ENCODE measurements around the gene COL19A1.

COL19A1 gene

DNA sequence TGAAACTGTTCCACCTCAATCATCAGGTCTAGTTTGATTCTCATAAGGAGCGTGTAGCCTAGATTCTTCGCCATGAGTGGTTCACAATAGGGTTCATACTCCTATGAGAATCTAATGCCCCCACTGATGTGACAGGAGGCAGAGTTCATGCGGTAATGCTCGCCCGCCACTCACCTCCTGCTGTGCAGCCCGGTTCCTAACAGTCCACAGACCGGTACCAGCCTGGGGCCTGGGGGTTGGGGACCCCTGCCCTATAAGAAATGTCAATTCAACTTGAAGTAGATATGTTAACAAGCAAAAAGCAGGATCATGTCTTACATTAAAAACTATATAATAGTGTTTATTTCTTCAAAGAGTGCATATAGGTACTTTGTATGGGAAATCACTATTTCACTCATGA, 216.5 kb downstream of the COL19A1 start:
- Histone ChIP-seq H3K4me3 (no peak overlapping the region), H3K27ac (no peak overlapping the region)
- no peak for TF ChIP-seq CTCF (IDR thresholded peaks at IDR 0.05)
- no peak for DNase-seq (ENCODE audit: low spot score)

GRCh38 chr6:70086806-70087205, 220.4 kb downstream of the COL19A1 start:
- TF ChIP-seq CTCF (IDR thresholded peaks at IDR 0.05), result no peak
- DNase-seq (ENCODE audit: low spot score), result no peak
- H3K27ac ChIP-seq, result no peak overlapping the region
- H3K4me3 ChIP-seq, result no peak overlapping the region

- H3K27ac ChIP-seq, result no peak overlapping the region
- DNase-seq (ENCODE audit: low spot score), result no peak
- no peak for TF ChIP-seq CTCF (IDR thresholded peaks at IDR 0.05)
Measured at GRCh38 chr6:70094156-70094555, 227.8 kb downstream of the COL19A1 start.

DNA sequence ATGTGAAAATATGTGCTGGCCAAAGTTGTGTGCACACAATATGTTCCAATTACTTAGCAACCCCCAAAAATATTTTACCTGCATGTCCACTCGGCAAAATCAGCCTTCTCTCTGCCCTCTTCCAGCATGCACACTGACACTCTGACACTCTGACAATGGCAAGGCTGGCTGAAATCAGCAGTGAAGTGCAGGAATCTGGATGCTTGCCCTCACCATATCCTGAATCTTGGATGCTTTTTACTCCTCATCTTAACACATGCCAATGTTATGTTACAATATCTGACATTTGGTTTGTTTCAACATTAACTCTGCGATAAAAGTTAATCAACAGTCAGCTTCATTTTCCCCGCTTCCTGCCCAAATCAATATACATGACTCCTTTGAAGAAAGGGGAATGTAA, 233.4 kb downstream of the COL19A1 start:
- no peak for DNase-seq (ENCODE audit: low spot score)
- H3K27ac ChIP-seq, result no peak overlapping the region
- TF ChIP-seq CTCF (IDR thresholded peaks at IDR 0.05), result no peak
- no peak overlapping the region for H3K4me3 ChIP-seq

More at GRCh38 chr6:70094156-70094555, 227.8 kb downstream of the COL19A1 start:
- H3K4me3 ChIP-seq, result no peak overlapping the region

DNA sequence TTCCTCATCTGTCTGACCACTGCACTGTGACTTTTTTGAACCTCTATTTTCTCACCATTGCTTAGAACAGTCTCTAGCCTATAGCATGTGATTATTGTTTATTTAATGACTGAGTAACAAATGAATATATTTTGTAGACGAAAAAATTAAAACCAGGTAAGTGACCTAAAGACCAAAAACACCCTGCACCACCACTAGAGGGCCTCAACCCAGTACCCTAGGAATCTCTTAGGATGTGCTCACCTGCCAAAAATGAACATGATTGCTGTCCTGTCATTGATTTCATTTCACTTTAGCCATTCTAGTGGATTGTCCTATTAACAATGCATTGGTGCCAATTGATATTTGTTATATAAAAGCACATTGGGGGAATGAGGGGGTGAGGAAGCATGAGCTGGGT, 237.4 kb downstream of the COL19A1 start:
- no peak overlapping the region for H3K4me3 ChIP-seq
- H3K27ac ChIP-seq, result no peak overlapping the region
- TF ChIP-seq CTCF (IDR thresholded peaks at IDR 0.05), result no peak
- DNase-seq (ENCODE audit: low spot score), result no peak

DNA sequence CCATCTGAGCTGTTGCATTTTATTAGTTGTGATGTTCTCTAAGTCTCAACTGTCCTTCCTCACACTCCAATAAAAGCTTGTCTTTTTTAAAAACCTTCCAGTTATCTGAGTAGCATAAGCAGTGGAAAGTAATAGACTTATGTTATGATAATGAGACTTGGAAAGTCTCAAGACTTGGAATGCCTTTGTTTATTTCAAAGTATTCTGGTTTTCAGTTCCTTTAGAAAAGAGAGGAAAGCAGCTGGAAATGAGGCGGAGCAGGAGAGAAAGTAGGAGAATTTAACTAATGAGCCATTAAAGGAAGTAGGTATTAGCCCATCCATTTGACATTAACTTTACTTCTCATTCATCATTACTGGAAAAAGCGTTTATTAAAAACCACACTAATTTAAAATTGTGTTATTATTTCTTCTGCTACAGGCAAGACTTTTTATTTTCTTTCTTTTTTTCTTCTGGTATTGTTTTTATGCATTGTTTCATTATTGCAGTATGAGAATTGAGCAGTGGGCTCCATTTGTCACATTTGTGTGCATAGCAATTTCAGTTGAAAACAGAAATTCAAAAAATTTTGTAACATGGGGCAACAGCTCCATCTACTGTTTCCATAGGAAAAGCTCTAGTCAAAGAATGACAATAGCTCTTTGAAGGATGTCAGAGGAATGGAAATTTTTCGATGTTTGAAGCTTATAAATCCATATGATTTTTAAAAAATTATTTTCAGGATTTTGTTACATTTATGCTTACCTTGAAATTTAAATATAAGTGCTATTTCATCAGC, 241.7 kb downstream of the COL19A1 start:
- peak; percentile 43 for TF ChIP-seq CTCF (IDR thresholded peaks at IDR 0.05)
- H3K4me3 ChIP-seq, result no peak overlapping the region
- DNase-seq (ENCODE audit: low spot score), result no peak
- H3K27ac ChIP-seq, result no peak overlapping the region
